ENCODE results near the gene SPATA17. TPM values are rescaled to one million over a fixed set of nuclear protein-coding genes. Genes with fewer than 3 reads are reported as not detected.

The SPATA17 gene
- total and polyA plus RNA-seq, 2 of the 8 experiments (the other 6 are each of a cell fraction or from before 2014, with no cell fraction given), result 0.17 to 0.48 TPM

DNA sequence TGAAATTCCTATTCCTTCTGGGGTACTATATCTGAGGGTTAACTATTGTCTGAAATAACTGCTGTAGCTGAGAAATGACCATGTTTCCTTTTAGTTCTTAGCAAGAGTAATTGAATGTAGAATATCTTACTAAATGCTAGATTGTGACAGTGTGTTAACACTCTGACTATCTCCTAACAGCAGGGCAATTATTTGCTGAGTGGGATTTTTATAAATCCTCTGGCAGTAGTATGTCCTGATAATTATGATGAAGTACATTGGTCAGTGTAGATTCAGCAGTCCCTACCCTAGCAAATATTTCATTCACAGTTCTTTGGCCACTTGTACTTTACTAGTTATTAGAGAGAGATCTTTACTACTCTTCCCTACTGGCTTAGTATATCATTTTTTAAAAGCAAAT, 138.6 kb downstream of the SPATA17 start:
- CTCF ChIA-PET (ENCODE audit: partially characterized antibody), result interaction anchor here (1.0 to 1.2 kb wide), 2 partner anchors 120 to 721 kb away, joined by 3 read pairs; no protein-coding TSS in a partner anchor
- TF ChIP-seq RBBP5 (IDR thresholded peaks at IDR 0.05; ENCODE audit: borderline replicate concordance, low read depth, low read length) (no peak), YY1 (IDR thresholded peaks at IDR 0.05; ENCODE audit: low read depth, low read length) (no peak), POLR2A (IDR thresholded peaks at IDR 0.05; ENCODE audit: control extremely low read depth in 1 of 2, low read depth in 2 of 2, low read length in 2 of 2) (no peak), MAFK (IDR thresholded peaks at IDR 0.05; ENCODE audit: low read depth, low read length) (no peak), POU5F1 (IDR thresholded peaks at IDR 0.05; ENCODE audit: low read depth, low read length) (no peak), EZH2 (IDR thresholded peaks at IDR 0.05; ENCODE audit: low read depth, low read length, severe bottlenecking) (no peak), JUN (IDR thresholded peaks at IDR 0.05; ENCODE audit: low read depth, low read length) (no peak), ZNF274 (IDR thresholded peaks at IDR 0.05; ENCODE audit: borderline replicate concordance, extremely low read depth, low read length) (no peak), BACH1 (IDR thresholded peaks at IDR 0.05; ENCODE audit: low read length) (no peak), SUZ12 (IDR thresholded peaks at IDR 0.05; ENCODE audit: low read length) (no peak), CTBP2 (IDR thresholded peaks at IDR 0.05; ENCODE audit: borderline replicate concordance, insufficient read depth, insufficient read length, low read length) (no peak), TAF7 (optimal IDR thresholded peaks at IDR 0.05; ENCODE audit: borderline replicate concordance, low read depth, low read length) (no peak), SRF (IDR thresholded peaks at IDR 0.05; ENCODE audit: low read depth, low read length) (no peak)
- no peak overlapping the region for H3K9ac ChIP-seq (replicated peaks in 1 of 4; ENCODE audit: extremely low read depth in 1 of 4, low read depth in 3 of 4, low read length in 3 of 4)

More for the DNA sequence above, 138.6 kb downstream of the SPATA17 start:
- Histone ChIP-seq H3K4me1 (replicated peaks in 1 of 4; ENCODE audit: control insufficient read depth in 3 of 4, insufficient read depth in 4 of 4, low read length in 3 of 4) (no peaks in the 10 kb centered on the region), H4K8ac (ENCODE audit: extremely low read depth, insufficient read depth, low read length) (no peak overlapping the region), H3K23ac (ENCODE audit: insufficient read length) (no peak overlapping the region), H2BK120ac (replicated peaks; ENCODE audit: low read depth, low read length) (no peak overlapping the region), H2BK20ac (ENCODE audit: low read length) (no peak overlapping the region), H3K9me3 (ENCODE audit: insufficient read depth in 2 of 2, low read depth in 1 of 2, low read length in 1 of 2) (no peaks in the 10 kb centered on the region), H4K20me1 (replicated peaks in 1 of 2; ENCODE audit: control insufficient read depth in 1 of 2, insufficient read depth in 2 of 2, low read length in 2 of 2) (peaks cover 0 to 2% of the 10 kb centered on the region in 2 experiments), H3K14ac (ENCODE audit: insufficient read length) (no peak overlapping the region), H3K79me2 (ENCODE audit: control insufficient read depth in 1 of 2, insufficient read depth in 2 of 2, low read length in 2 of 2) (no peaks in the 10 kb centered on the region), H3K36me3 (ENCODE audit: control insufficient read depth in 2 of 4, insufficient read depth in 4 of 4, low read length in 3 of 4) (no peaks in the 10 kb centered on the region), H2AFZ (ENCODE audit: low read length) (no peak overlapping the region), H2BK5ac (ENCODE audit: low read depth, low read length) (no peak overlapping the region), H4K5ac (ENCODE audit: insufficient read length, low read depth, low read length) (no peak overlapping the region), H3K56ac (replicated peaks; ENCODE audit: insufficient read length, low read depth, low read length) (no peak overlapping the region), H3K23me2 (ENCODE audit: low read depth, low read length) (no peaks in the 10 kb centered on the region), H2BK15ac (ENCODE audit: low read length) (no peak overlapping the region), H3K4me3 (ENCODE audit: extremely low read depth in 1 of 4, insufficient read depth in 2 of 4, low read depth in 3 of 4, low read length in 4 of 4) (no peak overlapping the region), H2AK5ac (ENCODE audit: low read depth, low read length) (no peak overlapping the region), H3K4me2 (ENCODE audit: insufficient read depth in 1 of 2, low read depth in 2 of 2, low read length in 2 of 2) (no peak overlapping the region), H3K27ac (ENCODE audit: low read depth, low read length) (no peak overlapping the region), H3K4ac (replicated peaks; ENCODE audit: insufficient read length, low read depth, low read length) (no peak overlapping the region), H2BK12ac (ENCODE audit: low read depth, low read length) (no peak overlapping the region), H3K79me1 (ENCODE audit: low read depth, low read length) (no peaks in the 10 kb centered on the region), H3K27me3 (replicated peaks in 1 of 4; ENCODE audit: control insufficient read depth in 3 of 4, extremely low read depth in 1 of 4, insufficient read depth in 3 of 4, low read length in 3 of 4) (peaks cover 0 to 1% (median 0%) of the 10 kb centered on the region in 4 experiments; a peak in 1 of 7 replicates), H4K91ac (replicated peaks; ENCODE audit: insufficient read length, low read length) (no peak overlapping the region), H3K18ac (ENCODE audit: extremely low read depth, low read length) (no peak overlapping the region)
- POLR2A ChIA-PET (ENCODE audit: partially characterized antibody), result no interaction called here
- DNase-seq (ENCODE audit: low read depth in 1 of 2, low spot score in 2 of 2) (no peak), FAIRE-seq (no peak)

All from H1 (cell line).